IPS DF 4.7 (cell line): ENCODE results near the gene HPCAL1.

Experiments used
- DNase-seq: peaks from one replicate; pipeline ENCODE4 v3.0.0-alpha.2; 2013; ENCODE audit warnings: low spot score; ENCODE audit errors: extremely low read depth

HPCAL1 gene

DNA sequence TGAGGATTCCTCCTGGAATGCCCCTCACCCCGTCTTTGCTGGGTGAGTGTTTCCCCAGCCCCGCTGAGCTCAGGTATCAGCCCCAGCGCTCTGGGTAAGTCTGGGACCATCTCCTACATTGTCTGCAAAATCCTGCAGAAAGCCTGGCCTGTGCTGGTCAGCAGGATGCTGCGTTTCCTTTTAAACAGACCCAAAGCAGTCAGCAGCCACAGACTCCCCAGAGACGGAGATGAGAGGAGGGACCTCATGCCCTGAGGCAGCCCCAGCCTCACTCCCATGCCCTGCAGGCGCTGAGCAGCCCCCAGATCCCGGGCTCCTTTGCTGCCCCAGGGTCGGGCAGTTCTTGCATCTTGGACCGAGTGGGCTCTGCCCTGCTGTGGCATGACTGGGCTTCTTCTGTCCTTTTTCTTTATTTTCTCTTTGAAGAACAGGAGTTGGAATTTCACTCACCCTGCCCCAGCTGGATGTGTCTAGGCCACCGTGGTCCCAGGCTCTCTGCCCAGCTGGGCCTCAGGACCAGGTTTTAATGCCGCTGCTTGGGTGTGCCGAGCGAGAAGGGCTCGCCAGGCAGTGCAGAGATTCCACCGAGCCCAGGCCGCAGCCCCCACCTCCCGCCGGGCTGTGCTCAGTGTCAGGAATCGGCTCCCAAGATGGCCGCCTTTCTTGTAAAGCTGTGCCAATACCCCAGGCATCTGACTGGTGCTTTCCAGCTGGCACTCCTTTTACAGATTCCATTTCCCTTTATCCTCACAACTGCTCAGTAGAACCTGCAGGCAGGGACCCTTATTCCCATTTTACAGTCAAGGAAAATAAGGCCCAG lies 101.8 kb downstream of the HPCAL1 start:
- no peak for DNase-seq

DNA sequence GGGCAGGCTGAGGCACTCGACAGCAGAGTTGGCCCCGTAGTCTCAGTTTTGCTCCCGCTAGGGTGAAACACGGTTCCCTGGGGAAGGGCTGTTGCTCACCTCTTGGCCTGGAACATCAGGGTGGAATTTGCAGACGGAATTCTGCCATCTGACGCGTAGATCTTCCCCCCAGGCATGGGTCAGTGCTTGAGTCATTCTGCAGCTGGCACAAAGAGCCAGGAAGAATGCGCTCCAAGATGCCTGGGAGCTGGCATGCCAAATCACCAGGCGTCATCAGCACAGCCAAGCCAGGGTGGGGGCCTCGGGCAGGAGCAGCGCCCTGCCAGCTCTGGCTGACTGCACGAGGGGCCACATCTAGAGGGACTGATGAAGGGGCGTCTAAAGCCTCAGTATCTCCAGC lies 102.7 kb downstream of the HPCAL1 start:
- no peak for DNase-seq

GRCh38 chr2:10406016-10406415 lies 103.3 kb downstream of the HPCAL1 start:
- no peak for DNase-seq

DNA sequence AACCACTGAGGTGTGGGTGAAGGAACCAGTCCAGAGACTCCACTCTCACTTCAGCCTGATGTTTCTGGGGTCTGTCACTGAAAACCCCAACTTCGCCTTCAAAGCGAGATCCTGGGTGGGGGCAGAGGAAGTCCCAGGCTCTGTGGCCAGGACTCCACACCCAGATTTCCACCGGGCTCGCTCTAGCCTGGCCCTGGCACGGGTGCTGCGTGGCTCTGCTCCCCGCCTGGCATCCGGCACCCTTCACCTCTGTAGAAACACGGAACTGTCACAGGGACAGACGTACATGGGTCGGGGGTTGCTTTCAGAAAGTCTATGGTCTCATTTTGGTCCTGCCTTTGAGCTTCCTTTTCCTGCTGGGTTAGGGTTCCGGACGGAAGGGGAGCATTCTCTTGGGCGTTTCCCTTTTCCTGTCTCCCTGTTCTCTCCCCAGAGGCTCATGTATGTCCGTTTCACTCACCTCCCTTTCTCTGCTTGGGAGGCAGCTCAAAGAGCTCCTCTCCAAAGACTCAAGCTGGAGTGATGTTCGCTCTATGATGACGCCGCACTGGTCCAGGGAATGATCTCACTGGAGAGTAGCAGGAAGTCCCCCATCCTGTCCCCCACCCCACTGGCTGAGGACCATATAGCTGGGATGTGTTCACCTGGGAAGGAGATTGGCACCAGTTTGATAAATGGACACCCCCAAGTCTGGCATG lies 103.9 kb downstream of the HPCAL1 start:
- DNase-seq, result no peak

DNA sequence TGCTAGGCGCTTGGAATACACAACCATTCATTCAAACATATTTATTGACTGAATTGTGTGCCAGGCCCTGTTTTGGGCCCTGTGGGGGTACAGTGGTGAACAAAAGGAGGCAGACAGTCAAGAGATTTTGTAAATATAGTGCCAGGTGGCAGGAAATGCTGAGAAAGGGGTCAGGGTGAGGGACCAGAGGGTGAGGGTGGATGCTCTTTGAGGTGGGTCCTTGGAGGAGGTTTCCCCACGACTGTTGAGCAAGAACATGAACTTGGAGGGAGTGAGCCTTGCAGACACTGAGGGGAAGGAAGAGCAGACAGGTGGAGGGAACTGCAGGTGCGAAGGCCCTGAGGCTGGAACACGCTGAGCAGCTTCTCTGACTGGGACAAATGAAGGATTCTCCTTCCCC lies 104.7 kb downstream of the HPCAL1 start:
- DNase-seq, result no peak

DNA sequence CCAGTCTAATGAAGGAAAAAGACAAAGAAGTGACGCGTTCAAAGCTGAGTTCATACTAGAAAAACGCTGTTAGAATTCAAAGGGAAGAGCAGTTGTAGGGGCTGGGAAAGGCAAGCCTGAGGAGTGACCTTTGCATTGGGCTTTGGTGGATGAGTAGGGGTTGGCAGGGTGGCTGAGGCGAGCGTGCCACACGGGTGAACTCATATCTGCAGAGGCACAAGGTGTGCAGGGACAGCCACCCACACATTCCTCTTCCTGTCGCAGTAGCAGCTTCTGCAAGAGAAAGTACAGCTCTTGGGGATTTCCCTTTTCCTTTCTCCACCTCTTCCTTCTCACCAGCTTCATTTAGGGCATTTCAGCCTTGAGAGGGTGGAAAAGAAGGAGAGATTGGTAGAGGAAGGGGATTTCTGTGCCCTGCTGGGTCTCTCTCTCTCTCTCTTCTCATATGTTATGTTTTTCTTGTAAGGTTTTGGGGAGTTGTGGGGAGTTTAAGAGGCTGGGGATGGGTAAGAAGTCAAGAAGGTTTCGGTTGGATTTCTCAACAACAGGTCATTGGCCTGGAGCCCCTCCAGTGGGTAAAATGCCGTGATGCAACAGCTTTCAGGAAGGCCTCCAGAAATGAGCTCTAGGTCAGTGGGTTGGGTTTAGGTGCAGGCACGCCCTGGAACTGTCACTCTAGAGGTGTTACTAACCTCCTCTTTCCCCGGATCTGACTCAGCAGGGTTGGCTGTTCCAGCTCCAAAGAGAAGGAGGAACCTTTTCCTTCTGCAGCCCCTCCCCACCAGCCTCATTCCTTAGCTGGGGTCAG lies 105.3 kb downstream of the HPCAL1 start:
- no peak for DNase-seq

DNA sequence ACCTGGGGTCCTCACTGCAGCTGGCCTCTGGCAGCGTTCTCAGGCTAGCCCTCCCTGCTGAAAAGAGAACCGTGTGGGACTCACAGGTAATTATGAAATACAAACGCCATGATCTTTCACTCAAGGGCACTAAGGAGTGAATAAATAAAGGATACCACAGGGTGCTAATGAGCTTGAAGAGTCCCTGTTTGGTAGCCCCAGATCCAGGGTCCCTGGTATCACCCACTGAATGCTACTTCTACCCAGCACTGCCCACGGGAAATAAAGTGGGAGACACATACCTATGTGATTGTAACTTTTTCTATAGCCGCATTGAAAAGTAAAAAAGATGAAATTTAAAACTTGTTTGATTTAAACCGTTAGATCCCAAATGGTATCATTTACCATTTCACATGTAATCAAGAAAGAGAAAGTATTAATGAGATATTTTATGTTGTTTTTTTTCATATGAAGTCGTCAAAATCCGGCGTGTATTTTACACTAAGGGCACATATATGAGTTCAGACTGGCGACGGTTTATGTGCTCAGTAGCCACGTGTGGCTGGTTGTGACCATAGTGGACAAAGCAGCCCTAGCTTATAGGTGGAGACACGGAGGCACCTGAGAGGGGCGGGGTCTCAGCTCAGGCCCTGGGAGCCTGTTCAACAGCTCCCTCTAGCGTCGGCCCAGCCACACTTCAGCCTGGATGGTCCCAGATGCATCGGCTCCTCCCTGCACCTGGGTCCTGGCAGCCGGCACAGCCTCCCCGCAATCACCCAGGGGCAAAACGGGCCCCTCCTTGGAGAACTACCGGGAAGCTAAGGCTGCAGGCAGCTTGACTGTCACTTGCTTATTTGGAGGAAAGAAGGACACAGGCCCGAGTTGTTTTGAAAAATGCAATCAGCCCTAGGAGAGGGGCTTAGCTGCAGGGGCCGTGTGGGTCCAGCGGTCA lies 106.2 kb downstream of the HPCAL1 start:
- peak; percentile 66 for DNase-seq

- no peak for DNase-seq
Measured at GRCh38 chr2:10410001-10410822, 107.5 kb downstream of the HPCAL1 start.

- DNase-seq, result no peak
Measured at GRCh38 chr2:10410823-10411437, 108.2 kb downstream of the HPCAL1 start.

DNA sequence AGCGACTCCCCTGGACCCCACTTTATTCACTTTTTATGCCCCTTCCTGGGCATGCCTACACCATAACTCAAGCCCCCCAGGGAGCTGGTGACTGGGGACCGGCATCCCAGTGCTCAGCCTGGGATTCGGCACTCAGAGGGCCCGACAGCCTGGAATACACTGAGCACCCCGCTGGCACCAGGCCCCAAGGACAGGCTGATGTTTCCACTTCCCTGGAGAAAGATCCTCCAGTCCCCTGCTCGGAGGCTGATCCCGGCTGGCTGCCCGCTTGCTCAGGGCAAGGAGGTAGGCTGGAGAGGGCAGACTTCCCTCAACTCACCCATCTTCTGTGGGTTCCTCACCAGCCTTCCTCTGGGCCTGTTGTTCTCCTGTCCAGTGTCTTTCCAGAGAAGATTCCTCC lies 108.9 kb downstream of the HPCAL1 start:
- no peak for DNase-seq

GRCh38 chr2:10412380-10412779 lies 109.7 kb downstream of the HPCAL1 start:
- no peak for DNase-seq

- DNase-seq, result no peak
Measured at GRCh38 chr2:10413503-10413902, 110.8 kb downstream of the HPCAL1 start.

DNA sequence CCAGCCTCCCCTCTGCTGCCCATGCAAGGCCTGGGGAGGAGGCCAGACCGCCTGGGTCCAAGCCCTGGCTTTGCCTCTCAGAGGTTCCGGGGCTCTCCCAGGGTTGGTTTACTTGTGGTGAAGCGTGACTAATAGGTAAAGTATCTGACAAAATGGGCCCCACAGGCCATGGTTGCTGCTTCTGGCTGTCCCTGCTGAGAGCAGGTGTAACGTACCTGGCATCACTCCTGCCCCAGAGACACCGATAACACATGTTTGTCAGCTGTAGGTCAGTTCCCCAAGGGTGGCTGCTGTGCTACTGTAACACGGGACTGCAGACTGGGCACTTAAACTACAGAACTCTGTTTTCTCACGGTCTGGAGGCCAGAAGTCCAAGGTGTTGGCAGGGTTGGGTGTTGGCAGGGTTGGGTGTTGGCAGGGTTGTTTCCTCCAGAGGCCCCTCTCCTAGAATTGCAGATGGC lies 111.3 kb downstream of the HPCAL1 start:
- DNase-seq, result no peak

DNA sequence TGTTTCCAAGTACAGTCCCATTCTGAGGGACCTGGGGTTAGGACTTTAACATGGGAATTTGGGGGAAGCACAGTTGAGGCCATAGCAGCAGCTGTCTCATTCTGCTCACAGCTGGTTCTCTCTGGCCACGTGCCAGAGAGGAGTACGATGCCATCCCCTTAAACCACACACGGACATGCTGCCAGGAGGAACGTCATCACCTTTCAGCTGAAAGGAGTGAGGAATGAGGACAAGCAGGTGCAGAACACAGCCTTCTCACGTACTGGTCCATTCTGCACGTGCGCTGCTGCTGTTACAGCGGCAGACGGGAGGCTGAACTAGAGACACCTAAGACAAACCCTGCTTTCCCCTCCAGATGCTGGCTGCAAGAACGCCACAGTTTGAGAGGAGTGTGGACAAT lies 111.9 kb downstream of the HPCAL1 start:
- DNase-seq, result no peak

GRCh38 chr2:10415048-10415447 lies 112.3 kb downstream of the HPCAL1 start:
- no peak for DNase-seq

DNA sequence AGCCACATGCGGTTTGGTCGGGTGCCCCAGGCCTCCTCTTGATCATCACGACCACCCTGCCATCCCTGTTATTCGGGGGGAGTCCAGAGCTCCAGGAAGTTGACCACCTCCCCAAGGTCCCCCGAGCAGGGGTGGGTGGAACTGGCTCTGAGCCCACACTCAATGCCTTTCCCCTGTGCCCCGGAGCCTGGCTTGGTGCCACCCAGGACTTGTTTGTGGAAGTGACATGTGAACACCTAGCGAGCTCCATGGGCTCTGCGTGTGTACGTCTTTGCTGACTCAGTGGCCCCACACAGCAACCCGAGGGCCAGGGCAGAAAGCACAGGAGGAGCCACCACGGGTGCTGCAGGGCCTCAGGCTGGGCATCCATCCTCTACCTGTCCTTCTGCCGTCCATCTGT lies 112.9 kb downstream of the HPCAL1 start:
- no peak for DNase-seq

- no peak for DNase-seq
Measured at GRCh38 chr2:10417551-10418335, 115.0 kb downstream of the HPCAL1 start.

DNA sequence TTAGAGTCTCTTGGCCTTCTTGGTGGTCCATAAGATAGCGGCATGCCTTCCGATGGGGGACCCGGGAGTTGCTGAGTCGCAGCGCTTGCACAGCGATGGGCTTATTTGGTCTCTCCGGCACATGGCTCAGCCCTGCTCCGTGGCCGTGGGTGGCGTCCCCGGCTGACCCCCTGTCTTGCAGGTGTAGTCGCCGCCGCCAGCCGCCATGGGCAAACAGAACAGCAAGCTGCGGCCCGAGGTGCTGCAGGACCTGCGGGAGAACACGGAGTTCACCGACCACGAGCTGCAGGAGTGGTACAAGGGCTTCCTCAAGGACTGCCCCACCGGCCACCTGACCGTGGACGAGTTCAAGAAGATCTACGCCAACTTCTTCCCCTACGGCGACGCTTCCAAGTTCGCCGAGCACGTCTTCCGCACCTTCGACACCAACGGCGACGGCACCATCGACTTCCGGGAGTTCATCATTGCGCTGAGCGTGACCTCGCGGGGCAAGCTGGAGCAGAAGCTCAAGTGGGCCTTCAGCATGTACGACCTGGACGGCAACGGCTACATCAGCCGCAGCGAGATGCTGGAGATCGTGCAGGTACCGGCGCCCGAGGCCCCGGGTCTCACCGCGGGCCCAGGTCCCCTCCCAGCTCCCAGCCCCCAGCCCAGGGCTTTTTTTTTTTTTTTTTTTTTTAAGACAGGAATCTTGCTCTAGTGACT lies 117.0 kb downstream of the HPCAL1 start:
- no peak for DNase-seq
